ENCODE results near the gene SMOC1.
A peak's percentile ranks its signal among the peaks of the same experiment; 100 is the strongest.

Gene SMOC1

GRCh38 chr14:70029296-70030132 lies 150.3 kb downstream of the SMOC1 start:
- no peak for FAIRE-seq

GRCh38 chr14:70032016-70032415 lies 152.8 kb downstream of the SMOC1 start:
- FAIRE-seq (no peak), DNase-seq (ENCODE audit: insufficient read length, low spot score) (no peak)

More at GRCh38 chr14:70029296-70030132, 150.3 kb downstream of the SMOC1 start:
- DNase-seq (ENCODE audit: insufficient read length, low spot score) = no peak

GRCh38 chr14:70032447-70032846 lies 153.2 kb downstream of the SMOC1 start:
- DNase-seq (ENCODE audit: insufficient read length, low spot score) (no peak), FAIRE-seq (no peak)

GRCh38 chr14:70033116-70033515 lies 153.9 kb downstream of the SMOC1 start:
- DNase-seq (ENCODE audit: insufficient read length, low spot score) (no peak), FAIRE-seq (no peak)

- DNase-seq (ENCODE audit: insufficient read length, low spot score) (no peak), FAIRE-seq (no peak)
These were observed 154.3 kb downstream of the SMOC1 start for GRCh38 chr14:70033561-70033960.

GRCh38 chr14:70034257-70034656 lies 155.0 kb downstream of the SMOC1 start:
- DNase-seq (ENCODE audit: insufficient read length, low spot score) (no peak), FAIRE-seq (no peak)

GRCh38 chr14:70036665-70037064 lies 157.4 kb downstream of the SMOC1 start:
- no peak for FAIRE-seq
- no peak for DNase-seq (ENCODE audit: insufficient read length, low spot score)

- DNase-seq (ENCODE audit: insufficient read length, low spot score) (no peak), FAIRE-seq (no peak)
These were observed 163.8 kb downstream of the SMOC1 start for GRCh38 chr14:70043001-70043400.

- FAIRE-seq = no peak
- DNase-seq (ENCODE audit: insufficient read length, low spot score) = no peak
These were observed 166.1 kb downstream of the SMOC1 start for GRCh38 chr14:70045310-70045709.

GRCh38 chr14:70045844-70046535 lies 166.8 kb downstream of the SMOC1 start:
- DNase-seq (ENCODE audit: insufficient read length, low spot score) = peak; percentile 13
- no peak for FAIRE-seq

GRCh38 chr14:70047598-70048312 lies 168.5 kb downstream of the SMOC1 start:
- DNase-seq (ENCODE audit: insufficient read length, low spot score) (no peak), FAIRE-seq (peak; percentile 4)

- FAIRE-seq = no peak
- DNase-seq (ENCODE audit: insufficient read length, low spot score) = no peak
These were observed 169.1 kb downstream of the SMOC1 start for GRCh38 chr14:70048313-70048654.

GRCh38 chr14:70049605-70050004 lies 170.4 kb downstream of the SMOC1 start:
- DNase-seq (ENCODE audit: insufficient read length, low spot score) (no peak), FAIRE-seq (no peak)

- FAIRE-seq = no peak
- DNase-seq (ENCODE audit: insufficient read length, low spot score) = no peak
These were observed 170.9 kb downstream of the SMOC1 start for GRCh38 chr14:70050136-70050535.

GRCh38 chr14:70052990-70053389 lies 173.8 kb downstream of the SMOC1 start:
- FAIRE-seq (peak; percentile 35), DNase-seq (ENCODE audit: insufficient read length, low spot score) (no peak)

- FAIRE-seq = no peak
These were observed 178.4 kb downstream of the SMOC1 start for GRCh38 chr14:70057519-70058136.

GRCh38 chr14:70059545-70059944 lies 180.3 kb downstream of the SMOC1 start:
- no peak for FAIRE-seq
- DNase-seq (ENCODE audit: insufficient read length, low spot score) = no peak

More at GRCh38 chr14:70057519-70058136, 178.4 kb downstream of the SMOC1 start:
- no peak for DNase-seq (ENCODE audit: insufficient read length, low spot score)

- no peak for DNase-seq (ENCODE audit: insufficient read length, low spot score)
- no peak for FAIRE-seq
These were observed 181.9 kb downstream of the SMOC1 start for GRCh38 chr14:70061108-70061507.

GRCh38 chr14:70064136-70064865 lies 185.1 kb downstream of the SMOC1 start:
- DNase-seq (ENCODE audit: insufficient read length, low spot score) (no peak), FAIRE-seq (no peak)

GRCh38 chr14:70067810-70068209 lies 188.6 kb downstream of the SMOC1 start:
- no peak for FAIRE-seq
- no peak for DNase-seq (ENCODE audit: insufficient read length, low spot score)

Measured in GM19239 (cell line).